CD4-positive, alpha-beta T cell treated with Interleukin-6 at 100 ng/mL for 8 hours (primary cell): Measurements from ENCODE around the gene PLA2G2F.

ENCODE experiments used
- DNase-seq: peaks from one replicate; pipeline ENCODE4 v3.0.0-alpha.2; 2020; ENCODE audit warnings: mixed read lengths, low spot score

PLA2G2F gene

GRCh38 chr1:20172033-20172590, 33.0 kb downstream of the PLA2G2F start:
- no peak for DNase-seq

- DNase-seq = no peak
Measured at GRCh38 chr1:20174937-20175666, 36.0 kb downstream of the PLA2G2F start.

DNA sequence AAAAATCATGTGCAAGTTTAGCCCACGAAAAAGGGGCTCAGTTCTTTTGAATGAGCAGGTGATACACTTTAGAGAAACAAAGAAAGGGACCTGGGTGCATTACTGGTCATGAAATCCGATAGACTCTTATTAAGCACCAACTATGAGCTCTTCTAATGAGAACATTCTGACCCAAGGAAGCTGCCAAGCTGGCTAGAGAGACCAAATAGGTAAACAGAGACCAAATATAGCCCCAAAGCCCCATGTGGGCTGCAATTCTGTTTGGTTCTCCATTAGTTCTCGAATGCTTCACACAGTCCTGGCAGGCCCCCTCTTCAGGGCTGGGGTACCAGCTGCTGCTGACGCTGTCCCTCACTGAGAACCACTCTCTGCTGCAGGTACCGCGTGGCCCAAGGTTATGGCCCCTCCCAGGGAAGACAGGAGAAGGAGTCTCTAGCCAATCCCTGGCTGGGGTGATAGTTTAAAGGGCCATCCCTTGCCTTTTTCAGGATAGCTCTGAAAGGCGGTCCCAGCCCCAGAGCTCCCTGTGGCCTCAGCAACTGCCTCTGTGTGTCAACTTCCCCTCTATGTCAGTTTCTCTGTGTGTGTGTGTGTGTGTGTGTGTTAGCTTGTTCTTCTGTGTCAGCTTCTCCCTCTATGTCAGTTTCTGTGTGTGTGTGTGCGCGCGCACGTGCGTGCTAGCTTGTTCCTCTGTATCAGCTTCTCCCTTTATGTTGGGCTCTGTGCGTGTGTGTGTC, 39.7 kb downstream of the PLA2G2F start:
- no peak for DNase-seq

GRCh38 chr1:20179371-20180128, 40.4 kb downstream of the PLA2G2F start:
- no peak for DNase-seq

GRCh38 chr1:20180129-20180843, 41.2 kb downstream of the PLA2G2F start:
- no peak for DNase-seq

DNA sequence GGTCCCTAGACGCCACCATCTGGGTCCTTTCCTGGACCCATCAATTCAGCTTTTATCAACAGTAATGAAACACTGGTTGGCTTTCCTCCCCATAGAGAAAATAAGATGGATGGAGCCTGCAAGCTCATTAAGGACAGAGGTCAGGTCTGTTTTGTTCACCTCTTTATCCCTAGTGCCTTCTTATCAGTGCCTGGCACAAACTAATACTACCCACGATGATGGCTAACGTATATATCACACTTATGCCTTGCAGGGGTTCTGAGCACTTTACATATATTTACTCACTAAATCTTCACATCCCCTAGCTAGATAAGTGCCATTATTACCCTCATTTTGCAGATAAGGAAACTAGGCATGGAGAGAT, 41.7 kb downstream of the PLA2G2F start:
- DNase-seq = no peak

DNA sequence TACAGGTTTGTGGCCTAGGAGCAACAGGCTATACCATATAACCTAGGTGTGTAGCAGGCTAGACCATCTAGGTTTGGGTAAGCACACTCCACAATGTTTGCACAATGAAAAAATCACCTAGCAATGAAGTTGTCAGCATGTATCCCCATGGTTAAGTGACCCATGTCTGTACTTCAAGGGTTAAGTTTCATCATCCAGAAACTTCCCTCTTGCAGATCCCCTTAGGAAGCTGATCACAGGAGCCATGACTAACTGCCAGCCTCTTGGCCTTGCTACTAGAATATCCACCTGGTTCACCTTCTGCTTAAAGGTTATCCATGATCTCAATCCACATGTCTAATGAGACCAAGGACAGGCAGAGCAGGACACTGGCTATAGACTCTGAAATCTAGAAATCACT, 43.3 kb downstream of the PLA2G2F start:
- DNase-seq = no peak

DNA sequence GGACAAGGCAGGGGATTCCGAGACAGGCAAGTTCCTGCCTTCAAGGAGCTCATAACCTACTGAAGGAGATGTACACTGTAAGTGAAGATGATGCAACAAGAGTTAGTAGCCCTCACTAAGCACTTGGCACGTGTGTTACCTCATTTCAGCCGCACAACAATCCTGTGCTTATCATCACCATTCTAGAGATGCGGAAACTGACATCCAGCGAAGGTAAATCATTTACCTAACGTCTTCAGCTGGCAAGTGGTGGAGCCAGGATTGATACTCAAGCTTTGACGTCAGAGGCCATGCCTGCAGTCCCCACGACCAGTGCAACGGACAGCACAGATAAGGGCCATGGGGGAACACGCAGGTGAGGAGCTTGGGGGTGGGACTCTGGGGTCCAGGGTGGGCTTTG, 43.9 kb downstream of the PLA2G2F start:
- DNase-seq = no peak

- DNase-seq = no peak
Measured at GRCh38 chr1:20183616-20184271, 44.6 kb downstream of the PLA2G2F start.

GRCh38 chr1:20184481-20184900, 45.4 kb downstream of the PLA2G2F start:
- no peak for DNase-seq

- peak; percentile 62 for DNase-seq
Measured at GRCh38 chr1:20184997-20185833, 46.1 kb downstream of the PLA2G2F start.

GRCh38 chr1:20185834-20186782, 47.0 kb downstream of the PLA2G2F start, which contains the start of the genes PLA2G2C and UBXN10:
TSS of gene PLA2G2C (minus strand) at chr1:20186518. CDS start at chr1:20177363, 9,155 bp downstream.
TSS of gene UBXN10 (plus strand) at chr1:20186096. CDS start at chr1:20190562, 4,466 bp downstream.
- DNase-seq = peak; percentile 38

DNA sequence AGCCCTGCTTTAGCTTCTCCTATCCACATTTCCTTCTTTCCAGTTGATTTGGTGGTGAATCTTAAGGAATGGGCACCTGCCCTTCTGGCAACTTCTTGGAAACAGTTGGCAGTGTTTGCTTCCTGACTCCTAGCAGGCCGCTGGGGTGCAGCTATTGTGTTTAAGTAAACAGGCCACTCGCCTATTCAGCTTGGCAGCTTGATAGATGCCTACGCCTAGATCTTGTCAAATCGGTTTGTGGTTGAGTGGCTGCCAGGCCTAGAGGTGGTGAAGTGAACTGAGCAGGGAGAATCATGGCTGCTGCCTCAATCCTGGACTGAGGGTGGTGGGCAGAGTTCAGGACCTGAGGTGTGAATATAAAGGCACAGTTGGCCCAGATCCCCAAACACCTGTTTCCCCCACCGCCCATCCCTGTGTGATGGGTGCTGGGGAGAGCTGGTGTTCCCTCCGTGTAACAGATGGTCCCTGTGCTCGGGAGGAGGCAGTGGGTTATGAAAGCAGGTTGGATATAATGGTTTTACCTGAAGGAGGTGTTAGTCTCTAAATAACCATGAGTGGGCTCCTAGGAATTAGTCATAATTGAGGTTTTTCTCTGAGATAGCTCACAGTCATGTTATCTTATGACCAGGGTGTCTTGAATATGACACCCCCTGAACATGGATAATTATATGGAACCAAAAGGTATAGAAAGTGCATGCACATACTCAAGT, 48.1 kb downstream of the PLA2G2F start:
- peak; percentile 22 for DNase-seq

DNA sequence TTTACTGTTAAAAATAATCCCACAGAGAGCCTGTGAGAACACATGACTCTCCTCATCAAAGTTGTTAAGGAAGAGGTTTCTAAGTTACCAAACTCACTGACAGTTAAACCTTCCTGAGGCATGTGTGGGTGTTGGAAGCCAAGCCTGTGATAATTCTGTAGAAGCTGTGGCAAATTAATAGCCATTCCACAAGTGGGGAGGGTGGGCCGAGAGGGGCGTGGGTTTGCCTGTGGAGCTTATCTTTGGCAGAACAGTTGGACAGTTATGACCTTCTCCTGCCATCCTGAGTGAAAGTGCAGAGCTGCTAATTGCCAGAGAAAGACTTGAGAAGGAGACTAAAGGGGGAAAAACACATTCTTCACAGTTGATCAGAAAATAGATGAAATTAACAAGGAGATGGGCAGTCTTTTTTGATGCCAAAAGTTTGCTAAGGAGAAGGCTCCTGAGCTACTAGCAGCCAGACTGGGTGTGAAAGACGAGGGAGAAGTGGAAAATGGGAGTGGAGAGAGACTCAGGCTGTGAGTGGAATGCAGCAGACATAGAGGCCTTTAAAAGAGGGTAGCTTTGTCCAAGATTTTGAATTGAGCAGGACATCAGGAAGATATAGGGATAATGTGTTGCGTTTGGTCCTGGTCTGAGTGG, 48.8 kb downstream of the PLA2G2F start:
- no peak for DNase-seq

DNA sequence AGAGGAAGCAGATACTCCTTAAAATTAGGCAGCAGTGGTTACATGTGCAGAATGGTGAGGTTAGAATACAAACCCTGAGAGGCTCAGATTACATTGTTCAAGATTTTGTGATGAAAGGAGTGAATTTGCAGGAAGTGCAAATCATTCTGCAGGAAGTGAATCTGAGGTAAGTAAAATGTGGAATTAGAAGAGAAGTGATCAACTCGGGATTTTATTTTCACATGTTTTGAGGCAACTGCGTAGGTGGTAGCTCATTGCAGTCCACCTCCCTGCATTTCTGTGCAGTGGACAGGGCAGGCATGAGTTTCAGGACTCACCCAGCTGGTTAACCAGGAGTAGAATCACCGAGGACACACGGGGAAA, 49.3 kb downstream of the PLA2G2F start:
- DNase-seq = no peak

DNA sequence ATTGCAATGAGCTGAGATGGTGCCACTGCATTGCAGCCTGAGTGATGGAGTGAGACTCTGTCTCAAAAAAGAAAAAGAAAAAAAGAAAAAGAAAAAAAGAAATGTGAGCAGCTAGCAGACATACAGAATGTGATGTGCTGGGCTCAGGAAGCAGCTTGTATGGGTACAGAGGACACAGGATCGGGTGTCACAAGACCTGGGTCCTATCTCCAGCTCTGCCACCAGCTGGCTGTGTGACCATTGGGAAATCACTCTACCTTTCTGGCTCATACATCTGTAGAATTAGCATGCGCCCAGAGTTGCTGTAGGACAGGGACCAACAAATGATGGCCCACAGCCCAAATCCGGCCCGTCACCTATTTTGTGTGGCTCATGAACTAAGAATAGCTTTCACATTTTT, 50.5 kb downstream of the PLA2G2F start:
- no peak for DNase-seq

DNA sequence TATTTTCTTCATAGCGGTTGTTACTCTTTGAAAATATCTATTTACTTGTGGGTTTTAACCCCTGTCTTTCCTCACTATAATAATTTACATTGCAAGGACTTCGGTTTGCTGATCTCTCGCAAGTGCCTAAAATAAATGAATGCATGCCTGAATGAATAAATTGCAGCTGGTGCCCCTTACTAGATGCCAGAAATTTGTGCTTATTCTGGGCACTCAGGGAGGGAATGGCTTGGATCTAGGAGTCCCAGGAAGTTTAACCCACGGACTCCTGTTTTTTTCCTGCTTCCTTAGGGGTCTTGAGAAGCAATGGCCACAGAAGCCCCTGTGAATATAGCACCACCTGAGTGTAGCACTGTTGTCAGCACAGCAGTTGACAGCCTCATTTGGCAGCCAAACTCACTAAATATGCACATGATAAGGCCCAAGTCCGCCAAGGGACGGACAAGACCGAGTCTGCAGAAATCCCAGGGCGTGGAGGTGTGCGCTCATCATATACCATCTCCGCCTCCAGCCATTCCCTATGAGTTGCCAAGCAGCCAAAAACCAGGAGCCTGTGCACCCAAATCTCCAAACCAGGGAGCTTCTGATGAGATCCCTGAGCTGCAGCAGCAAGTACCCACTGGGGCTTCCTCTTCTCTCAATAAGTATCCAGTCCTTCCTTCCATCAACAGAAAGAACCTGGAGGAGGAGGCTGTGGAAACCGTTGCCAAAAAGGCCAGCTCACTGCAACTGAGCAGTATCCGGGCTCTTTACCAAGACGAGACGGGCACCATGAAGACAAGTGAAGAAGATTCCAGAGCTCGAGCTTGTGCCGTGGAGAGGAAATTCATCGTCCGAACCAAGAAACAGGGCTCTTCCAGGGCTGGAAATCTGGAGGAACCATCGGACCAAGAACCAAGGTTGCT, 51.4 kb downstream of the PLA2G2F start:
- no peak for DNase-seq
